ENCODE measurements around the gene ALK. TPM values are rescaled to one million over a fixed set of nuclear protein-coding genes. Genes with fewer than 3 reads are reported as not detected.

Gene ALK
- total RNA-seq, 4 donors from 2014 or later = 0.83 to 1.6 (median 1.2) TPM

DNA sequence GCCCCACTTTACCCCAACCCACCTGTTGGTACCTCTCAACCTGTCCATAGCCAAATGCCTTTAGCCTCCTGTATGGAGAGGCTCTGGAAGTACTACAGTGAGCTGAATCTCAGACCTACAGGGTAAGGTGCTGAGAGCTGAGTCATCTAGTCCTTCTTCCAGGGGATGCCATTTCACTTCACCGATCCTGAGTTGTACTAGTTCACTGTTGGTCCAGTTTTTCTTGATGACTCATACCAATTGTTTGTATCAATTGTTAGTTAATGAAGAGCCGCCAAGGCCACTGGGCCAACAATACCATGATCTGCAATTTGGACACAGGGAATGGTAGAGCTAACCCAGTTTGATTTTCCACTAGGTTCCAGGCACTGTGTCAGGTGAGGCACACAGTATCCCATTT lies 549.2 kb downstream of the ALK start:
- 78% methylated on average over 2 of the region's 2 CpGs for WGBS
- H3K9me3 ChIP-seq = no peaks in the 10 kb centered on the region
- intact Hi-C loops (cut with DNase I) = no loop called here
- no peak overlapping the region for H3K27ac ChIP-seq (replicated peaks in 1 of 4)
- TF ChIP-seq POLR2AphosphoS5 (IDR thresholded peaks at IDR 0.05) = no peak
- no peak for TF ChIP-seq POLR2A (IDR thresholded peaks at IDR 0.05; ENCODE audit: low read depth)
- TF ChIP-seq, protein P1, sequence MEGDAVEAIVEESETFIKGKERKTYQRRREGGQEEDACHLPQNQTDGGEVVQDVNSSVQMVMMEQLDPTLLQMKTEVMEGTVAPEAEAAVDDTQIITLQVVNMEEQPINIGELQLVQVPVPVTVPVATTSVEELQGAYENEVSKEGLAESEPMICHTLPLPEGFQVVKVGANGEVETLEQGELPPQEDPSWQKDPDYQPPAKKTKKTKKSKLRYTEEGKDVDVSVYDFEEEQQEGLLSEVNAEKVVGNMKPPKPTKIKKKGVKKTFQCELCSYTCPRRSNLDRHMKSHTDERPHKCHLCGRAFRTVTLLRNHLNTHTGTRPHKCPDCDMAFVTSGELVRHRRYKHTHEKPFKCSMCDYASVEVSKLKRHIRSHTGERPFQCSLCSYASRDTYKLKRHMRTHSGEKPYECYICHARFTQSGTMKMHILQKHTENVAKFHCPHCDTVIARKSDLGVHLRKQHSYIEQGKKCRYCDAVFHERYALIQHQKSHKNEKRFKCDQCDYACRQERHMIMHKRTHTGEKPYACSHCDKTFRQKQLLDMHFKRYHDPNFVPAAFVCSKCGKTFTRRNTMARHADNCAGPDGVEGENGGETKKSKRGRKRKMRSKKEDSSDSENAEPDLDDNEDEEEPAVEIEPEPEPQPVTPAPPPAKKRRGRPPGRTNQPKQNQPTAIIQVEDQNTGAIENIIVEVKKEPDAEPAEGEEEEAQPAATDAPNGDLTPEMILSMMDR (IDR thresholded peaks at IDR 0.05) = no peak
- no peak for TF ChIP-seq EP300 (IDR thresholded peaks at IDR 0.05)
- H3K4me1 ChIP-seq = no peaks in the 10 kb centered on the region
- no peaks in the 10 kb centered on the region for H3K36me3 ChIP-seq
- no peaks in the 10 kb centered on the region for H3K27me3 ChIP-seq
- no peak overlapping the region for H3K4me3 ChIP-seq
- DNase-seq (ENCODE audit: extremely low spot score) = no peak

DNA sequence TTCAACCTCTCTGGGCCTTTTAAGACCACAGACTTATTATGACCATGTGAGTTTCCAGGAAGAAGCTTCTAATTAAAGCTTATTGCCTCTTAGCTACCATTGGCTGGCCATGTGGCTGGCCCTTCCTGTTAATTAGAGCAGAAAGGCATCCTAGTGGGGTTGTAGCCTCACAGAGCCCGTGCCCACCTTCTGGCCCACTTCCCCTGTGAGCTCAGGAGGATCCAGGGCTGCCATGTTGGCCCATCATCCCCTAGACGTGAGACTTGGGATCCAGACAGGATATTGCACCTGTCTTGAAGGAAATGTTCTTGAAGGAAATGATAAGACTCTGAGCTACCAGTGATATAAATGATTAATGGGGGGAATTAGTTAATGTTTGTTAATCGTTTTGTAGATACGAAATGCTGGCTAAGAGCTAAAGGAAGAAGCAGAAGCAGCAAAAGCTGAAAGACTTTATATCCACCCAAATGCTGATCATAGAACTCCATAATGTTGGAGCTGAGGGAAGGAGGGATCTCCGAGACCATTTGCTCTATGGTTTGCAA lies 550.7 kb downstream of the ALK start:
- 77% methylated on average over 5 of the region's 5 CpGs for WGBS

DNA sequence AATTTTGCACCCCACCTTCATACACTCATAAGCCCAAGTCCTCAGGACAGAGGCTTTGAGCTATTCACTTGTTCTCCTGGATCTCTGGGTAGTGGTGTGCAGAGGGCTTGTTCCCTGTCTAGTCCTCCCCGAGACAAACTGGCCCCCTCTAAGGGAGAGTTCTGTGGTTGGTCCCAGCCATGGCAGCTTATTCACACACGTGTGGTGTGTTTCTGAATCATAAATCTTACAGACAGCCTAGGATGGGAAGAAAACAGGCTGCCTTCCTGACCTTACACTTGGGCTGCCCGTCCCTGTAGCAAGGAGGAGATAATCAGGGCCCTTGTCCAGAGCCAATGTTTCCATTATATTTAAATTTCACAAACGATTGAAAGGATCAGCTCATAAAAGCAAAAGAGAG lies 551.2 kb downstream of the ALK start:
- intact Hi-C loops (cut with DNase I) = no loop called here
- Histone ChIP-seq H3K4me1 (no peaks in the 10 kb centered on the region), H3K9me3 (no peaks in the 10 kb centered on the region), H3K36me3 (no peaks in the 10 kb centered on the region), H3K27me3 (no peaks in the 10 kb centered on the region), H3K27ac (replicated peaks in 1 of 4) (no peak overlapping the region), H3K4me3 (no peak overlapping the region)
- 54% methylated on average over 4 of the region's 4 CpGs for WGBS
- DNase-seq (ENCODE audit: extremely low spot score) = no peak
- TF ChIP-seq EP300 (IDR thresholded peaks at IDR 0.05) = no peak
- TF ChIP-seq, protein P1 (IDR thresholded peaks at IDR 0.05) = no peak
- TF ChIP-seq POLR2AphosphoS5 (IDR thresholded peaks at IDR 0.05) = no peak

More for the DNA sequence above, 550.7 kb downstream of the ALK start:
- intact Hi-C loops (cut with DNase I) = no loop called here
- Histone ChIP-seq H3K4me1 (no peaks in the 10 kb centered on the region), H3K27me3 (no peaks in the 10 kb centered on the region), H3K36me3 (no peaks in the 10 kb centered on the region), H3K4me3 (no peak overlapping the region), H3K9me3 (no peaks in the 10 kb centered on the region), H3K27ac (replicated peaks in 1 of 4) (no peak overlapping the region)
- DNase-seq (ENCODE audit: extremely low spot score) = no peak
- TF ChIP-seq, protein P1 (IDR thresholded peaks at IDR 0.05) = no peak
- TF ChIP-seq POLR2A (IDR thresholded peaks at IDR 0.05; ENCODE audit: low read depth) (no peak), EP300 (IDR thresholded peaks at IDR 0.05) (no peak), POLR2AphosphoS5 (IDR thresholded peaks at IDR 0.05) (no peak)

DNA sequence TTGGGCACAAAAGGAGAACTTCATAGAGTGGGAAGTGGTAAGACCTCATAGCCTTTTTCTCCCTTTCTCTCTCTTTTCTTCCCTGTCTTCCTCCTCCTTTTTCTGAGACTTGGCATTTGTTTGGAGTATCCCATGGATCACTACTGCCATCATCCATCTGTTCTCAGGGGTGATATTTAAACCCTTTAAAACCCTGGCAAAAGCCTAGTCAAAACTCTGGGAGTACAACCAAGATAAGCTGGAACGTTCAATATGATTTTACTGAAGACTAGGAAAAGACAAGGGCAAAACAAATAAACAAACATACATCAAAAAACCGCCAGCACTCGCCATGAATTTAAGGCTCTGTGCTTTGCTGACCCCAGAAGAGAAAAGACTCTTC lies 552.7 kb downstream of the ALK start:
- TF ChIP-seq EP300 (IDR thresholded peaks at IDR 0.05) (no peak), POLR2AphosphoS5 (IDR thresholded peaks at IDR 0.05) (no peak), POLR2A (IDR thresholded peaks at IDR 0.05; ENCODE audit: low read depth) (no peak)
- TF ChIP-seq, protein P1 (IDR thresholded peaks at IDR 0.05) = no peak
- Histone ChIP-seq H3K27me3 (no peaks in the 10 kb centered on the region), H3K4me3 (no peak overlapping the region), H3K4me1 (no peaks in the 10 kb centered on the region), H3K9me3 (no peaks in the 10 kb centered on the region), H3K36me3 (no peaks in the 10 kb centered on the region), H3K27ac (replicated peaks in 1 of 4) (no peak overlapping the region)
- no peak for DNase-seq (ENCODE audit: extremely low spot score)
- 62% methylated on average over 3 of the region's 3 CpGs for WGBS
- intact Hi-C loops (cut with DNase I) = no loop called here

DNA sequence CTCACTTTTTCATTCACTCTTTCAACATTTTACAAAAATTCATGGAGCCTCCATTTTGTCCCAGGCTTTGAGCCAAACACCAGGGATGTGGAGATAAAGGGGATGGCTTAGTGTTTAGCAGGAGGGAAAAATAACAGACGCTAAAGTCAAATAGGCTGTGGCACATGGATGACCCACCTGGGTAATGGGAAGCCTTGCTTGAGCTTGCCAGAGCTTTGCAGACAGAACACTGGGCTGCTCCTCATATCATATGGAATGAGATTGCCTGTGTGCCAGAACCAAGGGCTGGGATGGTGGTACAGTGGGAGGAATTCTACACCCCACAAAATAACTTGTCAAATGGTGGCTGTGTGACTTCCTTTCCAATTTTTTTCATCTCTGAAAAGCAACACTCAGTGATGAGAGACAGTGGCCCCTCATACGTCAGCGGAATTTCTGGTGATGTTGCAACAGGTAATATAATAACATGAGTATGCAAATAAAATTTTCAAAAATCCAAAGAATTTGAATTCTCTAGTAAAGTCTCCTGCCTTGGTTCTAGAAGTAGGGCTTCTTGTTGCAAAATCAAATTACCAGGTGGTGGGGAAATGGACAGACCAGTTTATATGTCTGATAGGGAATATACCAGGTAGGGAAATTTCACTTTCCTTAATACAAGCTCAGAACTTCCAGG lies 553.3 kb downstream of the ALK start:
- H3K36me3 ChIP-seq = no peaks in the 10 kb centered on the region

More for the DNA sequence above, 553.3 kb downstream of the ALK start:
- H3K9me3 ChIP-seq = no peaks in the 10 kb centered on the region
- H3K4me1 ChIP-seq = no peaks in the 10 kb centered on the region
- no peak for DNase-seq (ENCODE audit: extremely low spot score)
- H3K4me3 ChIP-seq = no peak overlapping the region
- no peak overlapping the region for H3K27ac ChIP-seq (replicated peaks in 1 of 4)
- TF ChIP-seq, protein P1 (IDR thresholded peaks at IDR 0.05) = no peak
- TF ChIP-seq EP300 (IDR thresholded peaks at IDR 0.05) = no peak
- intact Hi-C loops (cut with DNase I) = no loop called here
- 84% methylated on average over 3 of the region's 3 CpGs for WGBS
- no peaks in the 10 kb centered on the region for H3K27me3 ChIP-seq

Measured in esophagus muscularis mucosa (tissue), 4 donors.